ENCODE measurements around the gene CDHR3.

GRCh38 chr7:106069471-106070200, 106.6 kb downstream of the CDHR3 start:
- TF ChIP-seq CHD4 (IDR thresholded peaks at IDR 0.05) (no peak), SP1 (IDR thresholded peaks at IDR 0.05; ENCODE audit: low read depth, low read length) (no peak), SRF (IDR thresholded peaks at IDR 0.05; ENCODE audit: low read depth in 2 of 2, low read length in 2 of 2) (no peak), CTCF (IDR thresholded peaks at IDR 0.05 in 2 of 3, conservative IDR thresholded peaks at IDR 0.05 in 1 of 3; ENCODE audit: control insufficient read depth in 2 of 3, extremely low read depth in 1 of 3, insufficient read depth in 1 of 3, low read depth in 3 of 3, low read length in 3 of 3) (no peak), EZH2 (IDR thresholded peaks at IDR 0.05; ENCODE audit: borderline replicate concordance, control insufficient read depth, low read depth, low read length) (no peak), CEBPB (IDR thresholded peaks at IDR 0.05; ENCODE audit: borderline replicate concordance in 1 of 2, low read depth in 2 of 2, low read length in 2 of 2) (no peak; a peak in 1 of 4 replicates)

Measured in GM12878 (cell line).